IPS DF 6.9 (cell line): Measurements from ENCODE around the gene POLR1A.

Experiments
- DNase-seq: peaks from one replicate; pipeline ENCODE4 v3.0.0-alpha.2; 2013; ENCODE audit warnings: low read depth, low spot score
- H3K27ac ChIP-seq: one replicate; pipeline ENCODE4 v1.5.1; 2013; ENCODE audit warnings: low read length, control low read depth
- H3K27me3 ChIP-seq: 2 replicates; pipeline ENCODE4 v1.6.1; 2013; ENCODE audit warnings: mild to moderate bottlenecking, low read length; ENCODE audit not compliant: control insufficient read depth, insufficient read depth
- H3K36me3 ChIP-seq: 2 replicates; pipeline ENCODE4 v1.6.1; 2013; ENCODE audit warnings: low read length; ENCODE audit not compliant: control insufficient read depth, insufficient read depth
- H3K4me1 ChIP-seq: 2 replicates; pipeline ENCODE4 v1.6.1; 2013; ENCODE audit warnings: low read length; ENCODE audit not compliant: control insufficient read depth, insufficient read depth
- H3K4me3 ChIP-seq: 2 replicates; pipeline ENCODE4 v1.5.1; 2013; ENCODE audit warnings: mild to moderate bottlenecking, low read length
- H3K9me3 ChIP-seq: 2 replicates; pipeline ENCODE4 v1.6.1; 2013; ENCODE audit warnings: low read length, inconsistent platforms; ENCODE audit not compliant: control insufficient read depth, insufficient read depth
- WGBS: extraction: QIAGEN DNeasy Blood & Tissue Kit; methylation state at CpG from one replicate; pipeline ENCODE4 v1.1.7; 2013; ENCODE audit warnings: mixed read lengths, missing lambda C conversion rate; ENCODE audit not compliant: insufficient read length, insufficient coverage; 5-methylcytosine and 5-hydroxymethylcytosine counted together

Gene POLR1A

DNA sequence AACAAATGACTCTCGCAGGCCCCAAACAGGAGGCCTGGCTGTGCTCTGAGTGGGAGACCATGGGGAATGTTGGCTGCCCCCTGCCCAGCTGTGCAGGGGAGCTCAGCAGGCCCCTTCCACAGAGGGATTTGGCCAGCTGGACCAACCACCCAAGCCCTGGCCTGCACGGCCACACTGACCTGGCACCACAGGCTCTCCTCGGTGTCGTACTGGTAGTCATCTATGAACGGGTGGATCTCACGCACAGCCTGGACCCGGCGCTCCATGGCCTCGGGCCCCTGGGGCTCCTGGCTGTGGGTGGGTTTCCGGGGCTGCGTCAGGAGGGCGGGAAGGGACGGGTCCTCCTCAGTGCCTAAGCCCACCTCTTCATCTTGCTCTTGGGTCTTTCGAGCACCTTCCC, 74.5 kb downstream of the POLR1A start:
- no peak overlapping the region for H3K4me3 ChIP-seq
- no peaks in the 10 kb centered on the region for H3K27me3 ChIP-seq
- peaks cover 62% of the 10 kb centered on the region for H3K36me3 ChIP-seq
- H3K27ac ChIP-seq, result no peak overlapping the region
- no peaks in the 10 kb centered on the region for H3K9me3 ChIP-seq
- no peaks in the 10 kb centered on the region for H3K4me1 ChIP-seq
- WGBS, result no CpG with 5 or more reads among the region's 14 CpGs
- DNase-seq, result no peak

DNA sequence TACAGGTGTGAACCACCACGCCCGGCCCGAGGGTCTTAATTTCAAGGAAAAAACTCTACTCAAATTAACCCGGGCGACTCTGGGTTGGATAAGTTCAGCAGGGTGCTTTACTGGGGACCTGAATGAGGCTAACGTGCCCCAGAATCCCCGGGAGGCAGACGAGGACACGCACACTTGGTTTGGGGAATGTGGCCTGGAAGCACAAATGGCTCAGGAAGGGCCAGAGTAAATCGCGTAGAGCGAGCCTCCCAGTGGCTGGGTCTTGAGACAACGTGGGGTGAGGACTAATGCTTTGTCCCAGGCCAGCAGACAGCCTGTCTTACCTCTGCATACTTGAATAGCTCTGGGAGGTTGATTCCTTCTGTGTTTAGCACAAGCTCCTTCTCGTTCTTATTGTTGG, 75.8 kb downstream of the POLR1A start:
- Histone ChIP-seq H3K4me1 (no peaks in the 10 kb centered on the region), H3K27ac (no peak overlapping the region), H3K27me3 (no peaks in the 10 kb centered on the region), H3K36me3 (peaks cover 64% of the 10 kb centered on the region), H3K4me3 (no peak overlapping the region), H3K9me3 (no peaks in the 10 kb centered on the region)
- no CpG with 5 or more reads among the region's 14 CpGs for WGBS
- no peak for DNase-seq

DNA sequence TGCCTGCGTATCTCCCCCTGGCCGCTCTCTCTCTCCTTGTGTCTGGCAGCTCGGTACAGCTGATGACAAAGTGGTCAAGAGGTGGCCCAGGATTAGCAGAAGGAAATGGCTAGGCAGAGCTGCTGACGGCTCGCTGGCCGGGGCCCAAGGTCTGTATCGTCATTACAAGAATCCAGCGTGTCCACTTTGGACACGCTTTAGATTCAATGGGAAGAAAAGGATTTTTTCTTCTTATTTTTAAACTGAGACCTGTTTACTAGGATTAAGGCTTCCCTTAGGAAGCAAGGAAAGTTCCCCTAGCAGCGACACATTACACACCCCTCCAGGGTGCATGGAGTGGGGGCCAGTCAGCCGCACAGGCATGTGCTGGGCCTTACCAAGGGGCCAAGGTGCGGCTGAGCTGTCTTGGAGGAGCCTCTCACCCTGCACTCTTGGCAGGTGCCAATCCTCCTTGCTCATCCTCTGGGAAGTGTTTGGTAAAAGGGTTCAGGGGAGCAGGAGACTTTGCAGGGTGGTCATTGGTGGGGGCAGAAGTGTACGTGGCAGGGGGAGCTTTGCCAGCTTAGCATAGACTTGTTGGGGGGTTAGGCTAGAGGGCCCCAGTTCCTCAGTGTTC, 76.8 kb downstream of the POLR1A start:
- no peak for DNase-seq
- WGBS, result no CpG with 5 or more reads among the region's 13 CpGs
- no peak overlapping the region for H3K4me3 ChIP-seq
- H3K4me1 ChIP-seq, result no peaks in the 10 kb centered on the region
- H3K27ac ChIP-seq, result no peak overlapping the region
- H3K27me3 ChIP-seq, result no peaks in the 10 kb centered on the region
- H3K36me3 ChIP-seq, result peaks cover 61% of the 10 kb centered on the region
- H3K9me3 ChIP-seq, result no peaks in the 10 kb centered on the region

DNA sequence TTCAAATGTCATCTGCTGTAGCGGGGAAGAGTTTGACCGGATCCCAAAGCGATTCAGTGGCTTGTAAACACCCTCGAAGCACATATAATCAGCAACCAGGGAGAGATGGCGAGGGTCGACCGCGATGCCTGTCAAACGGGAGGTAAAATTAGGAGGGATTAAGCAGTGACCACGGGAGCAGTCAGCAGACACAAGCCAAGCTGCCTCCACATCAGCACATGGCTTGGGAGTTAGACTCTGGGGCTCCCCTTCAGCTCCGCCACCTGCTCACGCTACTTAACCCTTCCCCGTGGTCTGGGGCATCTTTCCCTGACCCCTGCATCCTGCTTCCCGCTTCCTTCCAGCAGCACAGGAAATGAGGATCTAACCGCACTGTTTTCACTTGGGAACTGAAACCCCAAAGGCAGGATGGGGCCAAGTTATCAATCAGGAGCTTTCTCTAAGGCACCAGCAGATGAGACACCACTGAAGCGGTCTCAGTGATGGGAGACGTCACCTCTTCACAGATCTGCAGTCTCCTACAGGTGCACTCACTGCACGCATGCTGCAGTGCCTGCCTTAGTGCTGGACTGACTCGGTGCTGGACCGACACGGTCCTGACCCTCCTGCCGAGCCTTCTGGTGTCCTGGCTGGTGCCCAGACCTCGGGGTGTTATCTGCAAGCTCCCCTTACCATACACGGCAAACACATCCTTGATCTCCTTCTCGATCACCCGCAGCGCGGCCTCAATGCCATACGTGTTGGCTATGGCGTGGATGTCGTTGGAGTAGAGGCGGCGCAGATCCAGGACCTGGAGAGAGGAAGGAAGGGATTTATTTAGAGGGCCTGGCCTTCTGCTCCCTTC, 77.5 kb downstream of the POLR1A start:
- DNase-seq, result no peak
- no CpG with 5 or more reads among the region's 33 CpGs for WGBS
- peaks cover 55% of the 10 kb centered on the region for H3K36me3 ChIP-seq

DNA sequence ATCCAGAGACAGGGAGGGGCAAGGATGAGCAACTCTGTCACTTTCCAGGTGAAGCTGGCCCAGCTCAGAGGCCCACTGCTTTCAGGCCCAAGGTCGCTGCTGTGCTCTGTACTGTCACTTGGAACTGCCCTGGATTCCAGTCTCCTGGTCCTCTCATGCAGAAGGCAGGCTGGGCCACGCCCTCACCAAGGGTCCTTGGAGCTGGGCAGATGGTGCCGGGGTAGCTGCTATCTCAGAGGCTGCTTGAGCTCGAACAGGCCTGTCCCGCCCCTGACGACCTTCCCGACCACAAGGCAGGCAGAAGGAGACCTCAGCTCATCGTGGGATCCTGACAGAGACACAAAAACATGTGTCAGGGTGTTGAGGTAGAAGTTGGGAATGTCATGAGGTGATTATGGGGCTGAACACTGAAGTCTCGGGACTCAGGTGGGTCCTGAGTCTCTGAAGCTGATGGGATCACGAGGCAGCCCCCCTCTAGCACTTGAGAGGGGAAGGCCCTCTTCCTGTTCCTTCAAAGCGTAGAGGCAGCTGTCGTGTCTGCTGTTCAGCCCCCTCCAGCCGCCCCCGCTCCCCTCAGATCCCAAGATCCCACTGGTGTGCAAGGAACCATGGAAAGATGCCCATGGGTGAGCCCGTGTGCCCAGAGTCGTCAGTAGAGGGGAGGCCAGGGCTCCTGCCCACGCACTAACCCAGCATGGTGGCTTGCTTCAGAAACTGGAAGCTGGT, 78.3 kb downstream of the POLR1A start:
- Histone ChIP-seq H3K9me3 (no peaks in the 10 kb centered on the region), H3K36me3 (peaks cover 52% of the 10 kb centered on the region), H3K27ac (no peak overlapping the region), H3K4me1 (no peaks in the 10 kb centered on the region), H3K4me3 (no peak overlapping the region), H3K27me3 (no peaks in the 10 kb centered on the region)
- no CpG with 5 or more reads among the region's 17 CpGs for WGBS
- DNase-seq, result no peak

More for the DNA sequence above, 77.5 kb downstream of the POLR1A start:
- no peak overlapping the region for H3K4me3 ChIP-seq
- no peaks in the 10 kb centered on the region for H3K4me1 ChIP-seq
- H3K9me3 ChIP-seq, result no peaks in the 10 kb centered on the region
- H3K27me3 ChIP-seq, result no peaks in the 10 kb centered on the region
- no peak overlapping the region for H3K27ac ChIP-seq

DNA sequence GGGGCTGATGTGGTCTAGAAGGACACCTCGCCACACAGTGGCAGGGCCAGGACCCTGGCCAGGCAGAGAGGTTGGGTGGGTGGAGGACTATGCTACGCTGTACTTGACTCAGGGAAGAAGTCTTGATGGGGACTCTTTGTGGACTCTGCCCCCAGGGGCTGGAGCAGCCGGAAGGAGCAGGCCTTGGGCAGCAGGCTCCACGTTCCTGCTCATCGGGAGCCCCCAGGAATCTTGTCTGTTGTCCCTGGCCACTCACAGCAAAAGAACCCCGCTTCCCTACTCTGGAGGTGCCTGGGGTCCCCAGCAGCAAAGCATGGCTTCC, 79.0 kb downstream of the POLR1A start:
- no CpG with 5 or more reads among the region's 6 CpGs for WGBS
- Histone ChIP-seq H3K4me1 (no peaks in the 10 kb centered on the region), H3K9me3 (no peaks in the 10 kb centered on the region), H3K27ac (no peak overlapping the region), H3K4me3 (no peak overlapping the region), H3K27me3 (no peaks in the 10 kb centered on the region), H3K36me3 (peaks cover 47% of the 10 kb centered on the region)
- no peak for DNase-seq

DNA sequence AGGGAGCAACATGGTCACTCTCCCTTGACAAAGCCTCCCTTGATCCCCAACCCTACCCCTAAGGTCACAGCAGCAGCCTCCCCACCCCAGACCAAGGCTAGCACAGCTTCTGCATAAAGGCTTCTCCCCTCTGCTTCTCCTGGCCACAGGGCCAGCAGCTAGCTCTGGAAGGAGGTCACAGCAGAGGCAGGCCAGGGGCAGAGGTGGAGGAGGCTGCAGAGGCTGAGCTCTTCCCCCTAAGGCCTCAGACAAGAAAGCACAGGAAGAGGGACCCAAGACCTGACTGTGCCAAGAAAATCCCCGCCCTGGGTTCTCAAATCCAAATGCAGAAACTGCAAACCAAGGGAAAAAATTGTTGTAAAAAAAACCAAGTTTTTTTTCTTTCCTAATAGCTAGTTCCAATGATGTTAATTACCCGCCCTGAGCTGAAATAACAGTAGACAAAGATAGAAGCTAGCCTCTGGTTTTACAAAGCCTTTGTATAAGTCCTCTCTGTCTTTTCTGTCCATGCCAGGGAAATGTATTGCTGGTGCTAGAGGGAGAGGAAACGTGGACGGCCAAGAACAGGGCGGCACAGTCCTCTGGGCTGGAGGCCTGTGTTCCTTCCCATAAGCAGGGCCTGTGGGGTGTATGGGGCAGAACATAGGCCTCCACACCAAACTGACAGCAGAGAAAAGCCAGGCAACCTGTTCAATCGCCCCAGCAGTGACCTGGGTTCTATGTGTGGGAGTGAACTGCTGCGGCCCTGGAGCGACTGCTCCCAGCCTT, 79.5 kb downstream of the POLR1A start:
- no CpG with 5 or more reads among the region's 8 CpGs for WGBS
- no peak overlapping the region for H3K4me3 ChIP-seq
- H3K9me3 ChIP-seq, result no peaks in the 10 kb centered on the region
- H3K27me3 ChIP-seq, result no peaks in the 10 kb centered on the region
- DNase-seq, result no peak
- peaks cover 42% of the 10 kb centered on the region for H3K36me3 ChIP-seq
- no peaks in the 10 kb centered on the region; the same call in 1 of the 2 replicates for H3K4me1 ChIP-seq
- no peak overlapping the region for H3K27ac ChIP-seq

DNA sequence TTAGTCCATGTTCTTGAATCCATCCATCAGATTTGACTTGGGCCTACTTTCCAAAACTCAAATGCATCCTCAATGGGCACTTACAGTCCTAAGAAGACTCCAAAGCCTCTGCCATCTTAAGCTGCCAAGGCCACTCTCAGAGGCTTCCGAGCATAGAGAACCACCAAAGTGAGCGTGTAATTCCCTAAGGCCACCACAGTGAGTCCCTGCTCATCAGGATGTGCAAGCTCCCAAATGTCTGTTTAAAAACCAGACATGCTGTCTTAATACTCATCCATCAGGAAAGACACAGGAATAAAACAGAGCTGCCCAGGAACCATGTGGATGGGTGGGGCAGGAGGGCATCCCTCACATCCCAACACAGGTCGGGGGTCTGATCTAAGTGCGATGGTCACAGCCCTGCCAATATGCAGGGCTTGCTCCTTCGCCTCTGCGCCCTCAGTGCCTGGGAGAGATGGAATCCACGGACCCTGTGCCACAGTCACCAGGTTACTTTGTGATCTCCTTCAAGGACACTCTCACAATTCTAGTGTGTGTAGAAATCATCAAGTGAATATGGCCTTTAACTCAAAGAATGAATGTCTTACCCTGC, 80.4 kb downstream of the POLR1A start:
- peaks cover 35% of the 10 kb centered on the region for H3K36me3 ChIP-seq
- no peak overlapping the region for H3K4me3 ChIP-seq
- H3K4me1 ChIP-seq, result no peaks in the 10 kb centered on the region; the same call in 1 of the 2 replicates
- DNase-seq, result no peak
- no peaks in the 10 kb centered on the region for H3K9me3 ChIP-seq
- no CpG with 5 or more reads among the region's 7 CpGs for WGBS
- H3K27me3 ChIP-seq, result no peaks in the 10 kb centered on the region
- H3K27ac ChIP-seq, result no peak overlapping the region

DNA sequence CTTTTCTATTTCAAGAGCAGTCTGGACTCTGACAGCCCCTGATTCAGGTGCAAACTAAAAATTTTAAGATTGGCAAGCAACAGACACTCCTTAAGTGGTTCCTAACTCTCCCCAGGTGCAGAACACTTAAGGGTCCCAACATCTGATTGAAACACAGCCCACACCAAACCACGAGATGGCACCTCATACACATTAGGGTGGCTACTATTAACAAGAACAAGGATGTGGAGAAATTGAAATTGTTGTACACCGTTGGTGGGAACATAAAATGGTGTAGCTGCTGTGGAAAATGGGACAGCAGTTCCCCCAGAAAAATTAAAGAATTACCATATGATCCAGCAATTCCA, 82.3 kb downstream of the POLR1A start:
- DNase-seq, result no peak
- no peak overlapping the region for H3K27ac ChIP-seq
- H3K4me1 ChIP-seq, result peaks cover 1% of the 10 kb centered on the region; the same call in 1 of the 2 replicates
- H3K27me3 ChIP-seq, result no peaks in the 10 kb centered on the region
- peaks cover 26% of the 10 kb centered on the region for H3K36me3 ChIP-seq
- H3K4me3 ChIP-seq, result no peak overlapping the region
- H3K9me3 ChIP-seq, result no peaks in the 10 kb centered on the region
- WGBS, result no CpG with 5 or more reads among the region's 2 CpGs
